GM12872 (cell line): ENCODE data around the gene CATSPERB.

ENCODE experiments used
- TF ChIP-seq, protein P1 (sequence below): IDR thresholded peaks from 3 replicates; pipeline ENCODE4 v1.5.1; 2011; ENCODE audit warnings: low read depth, mild to moderate bottlenecking, low read length, moderate library complexity; ENCODE audit not compliant: insufficient read depth

The CATSPERB gene

DNA sequence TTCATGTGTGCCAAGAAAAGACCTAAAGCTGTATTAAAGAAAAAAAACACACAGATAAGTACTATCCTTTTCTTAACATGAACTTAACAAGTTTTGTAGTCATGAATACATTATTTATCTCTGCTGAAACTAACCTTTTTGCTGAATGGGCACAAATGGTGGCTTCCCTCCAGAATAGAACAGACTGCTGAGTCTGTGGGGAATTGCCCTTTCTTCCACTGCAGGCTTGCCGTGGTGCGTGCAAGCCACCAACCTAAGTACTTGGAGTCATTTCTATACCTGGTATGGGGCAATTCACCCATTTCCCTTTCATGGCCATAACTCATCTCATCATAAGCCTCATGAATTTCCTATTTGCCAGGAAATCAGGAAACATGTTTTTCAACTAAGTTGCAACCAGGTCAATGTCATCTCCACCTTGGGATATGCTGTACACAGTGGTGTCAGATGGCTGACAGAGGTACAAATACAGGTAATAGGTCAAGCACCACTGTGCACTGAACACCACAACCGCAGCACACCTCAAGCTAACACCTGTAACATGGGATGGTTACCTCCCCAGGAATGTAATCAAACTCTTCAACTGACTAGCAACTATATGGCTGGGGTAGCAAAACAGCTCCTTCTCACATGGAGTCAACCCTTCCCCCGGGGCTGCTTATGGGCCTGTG is 49.9 kb downstream of the CATSPERB start:
- TF ChIP-seq, protein P1, sequence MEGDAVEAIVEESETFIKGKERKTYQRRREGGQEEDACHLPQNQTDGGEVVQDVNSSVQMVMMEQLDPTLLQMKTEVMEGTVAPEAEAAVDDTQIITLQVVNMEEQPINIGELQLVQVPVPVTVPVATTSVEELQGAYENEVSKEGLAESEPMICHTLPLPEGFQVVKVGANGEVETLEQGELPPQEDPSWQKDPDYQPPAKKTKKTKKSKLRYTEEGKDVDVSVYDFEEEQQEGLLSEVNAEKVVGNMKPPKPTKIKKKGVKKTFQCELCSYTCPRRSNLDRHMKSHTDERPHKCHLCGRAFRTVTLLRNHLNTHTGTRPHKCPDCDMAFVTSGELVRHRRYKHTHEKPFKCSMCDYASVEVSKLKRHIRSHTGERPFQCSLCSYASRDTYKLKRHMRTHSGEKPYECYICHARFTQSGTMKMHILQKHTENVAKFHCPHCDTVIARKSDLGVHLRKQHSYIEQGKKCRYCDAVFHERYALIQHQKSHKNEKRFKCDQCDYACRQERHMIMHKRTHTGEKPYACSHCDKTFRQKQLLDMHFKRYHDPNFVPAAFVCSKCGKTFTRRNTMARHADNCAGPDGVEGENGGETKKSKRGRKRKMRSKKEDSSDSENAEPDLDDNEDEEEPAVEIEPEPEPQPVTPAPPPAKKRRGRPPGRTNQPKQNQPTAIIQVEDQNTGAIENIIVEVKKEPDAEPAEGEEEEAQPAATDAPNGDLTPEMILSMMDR: no peak

DNA sequence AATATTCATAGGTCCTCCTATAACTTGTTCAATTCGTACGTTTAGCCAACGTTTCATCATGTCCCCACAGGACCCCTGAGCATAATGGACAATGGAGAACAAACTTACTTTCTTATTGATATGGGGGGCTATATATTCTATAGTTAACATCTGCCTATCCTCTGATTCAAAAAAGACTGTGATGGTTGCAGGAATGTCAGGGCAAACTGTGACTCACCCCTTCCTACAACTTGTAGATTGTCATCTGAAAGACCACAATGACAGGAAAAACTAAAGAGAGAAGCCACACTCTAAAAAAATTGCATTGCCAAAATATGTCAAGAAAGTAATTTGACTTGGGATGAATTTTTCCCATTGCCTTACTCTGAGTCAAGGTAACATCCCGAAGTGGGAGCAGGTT is 50.8 kb downstream of the CATSPERB start:
- TF ChIP-seq, protein P1: no peak

DNA sequence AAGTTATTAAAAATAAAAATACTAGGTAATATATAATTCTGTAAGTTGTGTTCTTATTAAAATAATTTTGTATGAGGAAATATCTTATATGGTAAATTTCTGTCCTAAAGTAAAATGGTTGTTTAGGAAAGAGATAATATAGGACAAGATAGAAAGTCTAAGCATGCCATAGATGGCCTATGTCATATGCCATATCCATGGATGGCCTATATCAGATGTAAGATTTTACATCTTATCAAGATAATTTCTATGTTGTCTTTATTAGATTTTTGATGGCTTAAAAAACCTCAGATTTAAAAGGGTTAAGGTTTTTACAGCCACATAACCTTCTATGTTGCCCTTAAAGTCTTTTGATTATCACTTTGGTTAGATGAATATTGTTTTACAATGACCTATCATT is 52.6 kb downstream of the CATSPERB start:
- TF ChIP-seq, protein P1: no peak

DNA sequence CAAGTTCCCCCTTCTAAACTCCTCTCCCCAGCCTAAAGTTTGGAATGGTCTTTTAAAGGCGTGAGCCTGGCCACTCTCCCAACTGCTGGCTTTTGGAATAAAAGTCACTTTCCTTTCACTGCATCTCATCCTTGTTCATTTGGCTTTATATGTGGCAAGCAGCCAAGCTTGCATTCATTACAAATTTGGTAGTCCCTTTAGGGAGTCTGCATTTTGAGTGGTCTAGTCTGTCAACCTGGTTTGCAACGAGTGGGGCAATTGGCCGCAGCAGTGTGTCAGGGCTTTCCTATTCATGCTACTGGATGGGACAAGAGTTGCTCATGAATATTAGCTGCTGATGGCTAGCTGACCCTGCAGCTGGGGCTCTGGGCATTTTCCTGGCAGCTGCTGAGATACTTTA is 57.0 kb downstream of the CATSPERB start:
- TF ChIP-seq, protein P1: no peak

DNA sequence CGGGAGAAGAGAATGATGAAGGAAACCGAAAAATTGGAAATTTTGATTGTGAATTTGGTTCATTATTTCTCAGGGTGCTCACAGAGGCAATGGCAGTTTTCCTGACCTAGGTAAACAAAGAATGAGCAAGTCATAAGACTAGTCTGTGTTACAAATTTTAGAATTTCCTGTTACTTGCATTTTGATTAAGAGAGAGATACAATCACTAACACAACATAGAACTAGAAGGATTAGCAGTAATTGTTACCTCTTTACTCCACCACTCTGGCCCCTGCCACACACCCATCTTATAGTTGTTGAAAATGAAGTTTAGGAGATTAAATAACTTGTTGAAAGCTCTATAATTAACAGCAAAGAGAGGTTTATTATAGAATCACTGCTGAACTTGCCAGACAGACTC is 62.0 kb downstream of the CATSPERB start:
- TF ChIP-seq, protein P1: no peak

DNA sequence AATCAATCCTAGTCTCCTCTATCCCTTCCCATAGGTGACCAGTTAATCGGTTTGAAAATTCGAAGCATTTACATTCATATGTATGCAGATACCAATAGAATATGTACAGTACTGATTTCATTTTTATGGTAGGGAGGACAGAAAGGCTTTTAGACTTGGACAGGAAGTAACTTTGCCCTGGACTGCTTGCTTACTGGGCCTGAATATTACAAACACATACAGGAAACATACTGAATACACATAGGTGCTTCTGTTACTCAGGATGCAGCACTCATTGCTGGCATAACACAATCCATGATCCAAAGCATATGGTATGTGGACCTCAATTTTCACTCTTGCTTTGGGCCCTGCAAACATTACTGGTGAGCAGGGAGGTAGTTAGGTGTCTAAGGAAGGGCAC is 71.1 kb downstream of the CATSPERB start:
- TF ChIP-seq, protein P1: no peak

DNA sequence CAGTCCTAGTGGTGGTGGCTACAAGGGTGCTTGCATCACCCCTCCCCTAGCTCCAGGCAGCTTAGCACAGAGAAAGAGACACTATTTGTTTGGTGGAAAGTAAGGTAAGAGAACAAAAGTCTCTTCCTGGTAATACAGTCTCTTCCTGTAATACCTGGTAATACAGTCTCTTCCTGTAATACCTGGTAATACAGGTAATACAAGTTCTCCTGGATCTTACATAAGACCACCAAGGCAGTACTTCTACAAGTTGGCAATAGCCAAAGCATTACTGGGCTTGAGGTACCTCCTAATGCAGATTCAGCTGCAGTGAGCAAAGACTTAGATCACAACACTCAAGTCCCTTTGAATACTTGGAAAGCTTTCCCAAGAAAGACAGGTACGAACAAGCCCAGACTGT is 77.0 kb downstream of the CATSPERB start:
- TF ChIP-seq, protein P1: no peak
